Mammary epithelial cell (primary cell): ENCODE data around the gene DNAH10.

Experiments used
- EZH2 ChIP-seq: IDR thresholded peaks from 2 replicates; pipeline ENCODE4 v1.6.1; 2012; ENCODE audit warnings: low read length, inconsistent platforms, borderline replicate concordance
- TF ChIP-seq, protein P1 (sequence below), 2 donors: IDR thresholded peaks in 1 of 2; conservative IDR thresholded peaks in 1 of 2; 2 replicates each; pipeline ENCODE4 v1.5.1; 2011 to 2012; ENCODE audit warnings: inconsistent platforms in 2 of 2, low read length in 2 of 2, mild to moderate bottlenecking in 2 of 2, control low read depth in 1 of 2, low read depth in 1 of 2; ENCODE audit not compliant: insufficient read depth in 1 of 2; ENCODE audit errors: extremely low read depth in 1 of 2

DNA sequence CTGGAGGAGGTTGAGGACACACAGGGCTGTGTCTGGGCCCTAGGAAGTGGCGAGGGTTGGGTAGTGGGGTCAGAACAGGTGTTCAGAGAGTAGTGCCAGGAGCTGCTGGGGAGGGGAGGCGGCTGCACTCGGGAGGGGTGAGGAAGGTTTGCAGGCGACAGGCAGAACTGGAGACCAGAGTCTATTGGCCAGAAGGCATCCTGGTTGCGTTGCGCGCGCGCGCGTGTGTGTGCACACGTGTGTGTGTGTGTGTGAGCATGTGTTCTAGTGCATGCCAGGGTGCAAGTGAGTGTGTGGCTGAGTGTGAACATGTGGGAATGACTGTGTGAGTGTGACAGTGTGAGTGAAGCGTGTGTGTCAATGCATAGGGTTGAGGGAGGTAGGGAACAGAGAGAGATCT lies 124.2 kb downstream of the DNAH10 start:
- TF ChIP-seq, protein P1, sequence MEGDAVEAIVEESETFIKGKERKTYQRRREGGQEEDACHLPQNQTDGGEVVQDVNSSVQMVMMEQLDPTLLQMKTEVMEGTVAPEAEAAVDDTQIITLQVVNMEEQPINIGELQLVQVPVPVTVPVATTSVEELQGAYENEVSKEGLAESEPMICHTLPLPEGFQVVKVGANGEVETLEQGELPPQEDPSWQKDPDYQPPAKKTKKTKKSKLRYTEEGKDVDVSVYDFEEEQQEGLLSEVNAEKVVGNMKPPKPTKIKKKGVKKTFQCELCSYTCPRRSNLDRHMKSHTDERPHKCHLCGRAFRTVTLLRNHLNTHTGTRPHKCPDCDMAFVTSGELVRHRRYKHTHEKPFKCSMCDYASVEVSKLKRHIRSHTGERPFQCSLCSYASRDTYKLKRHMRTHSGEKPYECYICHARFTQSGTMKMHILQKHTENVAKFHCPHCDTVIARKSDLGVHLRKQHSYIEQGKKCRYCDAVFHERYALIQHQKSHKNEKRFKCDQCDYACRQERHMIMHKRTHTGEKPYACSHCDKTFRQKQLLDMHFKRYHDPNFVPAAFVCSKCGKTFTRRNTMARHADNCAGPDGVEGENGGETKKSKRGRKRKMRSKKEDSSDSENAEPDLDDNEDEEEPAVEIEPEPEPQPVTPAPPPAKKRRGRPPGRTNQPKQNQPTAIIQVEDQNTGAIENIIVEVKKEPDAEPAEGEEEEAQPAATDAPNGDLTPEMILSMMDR (conservative IDR thresholded peaks at IDR 0.05 in 1 of 2, IDR thresholded peaks at IDR 0.05 in 1 of 2; ENCODE audit: extremely low read depth in 1 of 2, insufficient read depth in 1 of 2, low read depth in 1 of 2, low read length in 2 of 2) = no peak
- no peak for TF ChIP-seq EZH2
